Activated T-helper 2 cell treated with anti-CD3 and anti-CD28 coated beads, Interferon-gamma antibody, Interleukin-2, Interleukin-4, amounts not matched to agents 10 μg/mL and 5 μg/mL and 100 μg/mL, durations not matched to agents 14 hours and 24 hours and 36 hours (primary cell): Measurements from ENCODE around the gene YWHAH. TPM values are rescaled to one million over a fixed set of nuclear protein-coding genes. Genes with fewer than 3 reads are reported as not detected.

Source experiments
- DNase-seq: peaks from one replicate; pipeline ENCODE4 v3.0.0; 2021; ENCODE audit warnings: low spot score
- H3K27ac Mint-ChIP-seq: one replicate; pipeline ENCODE4 v1.8.0; 2021; ENCODE audit warnings: mixed read lengths
- H3K27me3 Mint-ChIP-seq: one replicate; pipeline ENCODE4 v1.8.0; 2021; ENCODE audit warnings: low read depth, mixed read lengths
- H3K36me3 Mint-ChIP-seq: one replicate; pipeline ENCODE4 v1.8.0; 2021; ENCODE audit warnings: low read depth, mixed read lengths
- H3K4me1 Mint-ChIP-seq: one replicate; pipeline ENCODE4 v1.8.0; 2021; ENCODE audit warnings: low read depth, mixed read lengths
- H3K4me3 Mint-ChIP-seq: one replicate; pipeline ENCODE4 v1.8.0; 2021; ENCODE audit warnings: low read depth, mild to moderate bottlenecking, moderate library complexity, mixed read lengths
- H3K9me3 Mint-ChIP-seq: one replicate; pipeline ENCODE4 v1.8.0; 2021; ENCODE audit warnings: mixed read lengths
- intact Hi-C: fragments of 100-400 bp; cut with micrococcal nuclease; formaldehyde crosslinking; loops from one replicate; pipeline ENCODE4 v1.15.1; 2023
- total RNA-seq: library from RNA; stranded (reverse); gene quantifications from 2 replicates; pipeline ENCODE4 v1.2.3, GENCODE V29; 2022

Gene YWHAH
- total RNA-seq, 1 donor from 2014 or later = 150 TPM

GRCh38 chr22:31945443-31945855, 1.1 kb downstream of the YWHAH start:
- Mint-ChIP-seq H3K4me1 (peaks cover 25% of the 10 kb centered on the region), H3K36me3 (peaks cover 30% of the 10 kb centered on the region), H3K27me3 (no peaks in the 10 kb centered on the region), H3K9me3 (no peaks in the 10 kb centered on the region), H3K27ac (no peak overlapping the region), H3K4me3 (no peak overlapping the region)
- no peak for DNase-seq
- intact Hi-C loops = no loop called here

- Mint-ChIP-seq H3K27me3 (no peaks in the 10 kb centered on the region), H3K4me1 (peaks cover 31% of the 10 kb centered on the region), H3K4me3 (no peak overlapping the region), H3K9me3 (no peaks in the 10 kb centered on the region), H3K36me3 (peaks cover 37% of the 10 kb centered on the region), H3K27ac (no peak overlapping the region)
- no peak for DNase-seq
- intact Hi-C loops = no loop called here
These were observed 1.8 kb downstream of the YWHAH start for GRCh38 chr22:31945971-31946680.

GRCh38 chr22:31947296-31947695, 3.0 kb downstream of the YWHAH start:
- intact Hi-C loops = no loop called here
- peak; percentile 16 for DNase-seq
- peak overlapping the region; percentile 9 for H3K27ac Mint-ChIP-seq
- H3K4me3 Mint-ChIP-seq = peak overlapping the region; percentile 24
- H3K36me3 Mint-ChIP-seq = peaks cover 49% of the 10 kb centered on the region
- peaks cover 41% of the 10 kb centered on the region for H3K4me1 Mint-ChIP-seq
- no peaks in the 10 kb centered on the region for H3K27me3 Mint-ChIP-seq
- no peaks in the 10 kb centered on the region for H3K9me3 Mint-ChIP-seq

GRCh38 chr22:31948002-31948401, 3.7 kb downstream of the YWHAH start:
- H3K4me1 Mint-ChIP-seq = peaks cover 43% of the 10 kb centered on the region
- no peak for DNase-seq
- no peak overlapping the region for H3K27ac Mint-ChIP-seq
- peaks cover 50% of the 10 kb centered on the region for H3K36me3 Mint-ChIP-seq
- no peak overlapping the region for H3K4me3 Mint-ChIP-seq
- H3K9me3 Mint-ChIP-seq = no peaks in the 10 kb centered on the region
- intact Hi-C loops = no loop called here
- H3K27me3 Mint-ChIP-seq = no peaks in the 10 kb centered on the region

- peaks cover 58% of the 10 kb centered on the region for H3K4me1 Mint-ChIP-seq
- no peak overlapping the region for H3K4me3 Mint-ChIP-seq
- DNase-seq = no peak
- H3K36me3 Mint-ChIP-seq = peaks cover 69% of the 10 kb centered on the region
- no peak overlapping the region for H3K27ac Mint-ChIP-seq
- H3K27me3 Mint-ChIP-seq = no peaks in the 10 kb centered on the region
- no peaks in the 10 kb centered on the region for H3K9me3 Mint-ChIP-seq
- intact Hi-C loops = no loop called here
These were observed 5.9 kb downstream of the YWHAH start for GRCh38 chr22:31950226-31950625.

- no peaks in the 10 kb centered on the region for H3K9me3 Mint-ChIP-seq
- intact Hi-C loops = no loop called here
- peak overlapping the region; percentile 14 for H3K4me3 Mint-ChIP-seq
- H3K36me3 Mint-ChIP-seq = peaks cover 78% of the 10 kb centered on the region
- H3K27ac Mint-ChIP-seq = peak overlapping the region; percentile 87
- H3K27me3 Mint-ChIP-seq = no peaks in the 10 kb centered on the region
- DNase-seq = no peak
- H3K4me1 Mint-ChIP-seq = peaks cover 66% of the 10 kb centered on the region
These were observed 7.1 kb downstream of the YWHAH start for GRCh38 chr22:31951194-31952093.

GRCh38 chr22:31952094-31952401, 7.7 kb downstream of the YWHAH start:
- no peak overlapping the region for H3K4me3 Mint-ChIP-seq
- no peaks in the 10 kb centered on the region for H3K9me3 Mint-ChIP-seq
- intact Hi-C loops = no loop called here
- H3K36me3 Mint-ChIP-seq = peaks cover 84% of the 10 kb centered on the region
- no peak for DNase-seq
- peak overlapping the region; percentile 87 for H3K27ac Mint-ChIP-seq
- no peaks in the 10 kb centered on the region for H3K27me3 Mint-ChIP-seq
- peaks cover 66% of the 10 kb centered on the region for H3K4me1 Mint-ChIP-seq

GRCh38 chr22:31952472-31952871, 8.1 kb downstream of the YWHAH start:
- peaks cover 84% of the 10 kb centered on the region for H3K36me3 Mint-ChIP-seq
- intact Hi-C loops = no loop called here
- H3K4me1 Mint-ChIP-seq = peaks cover 62% of the 10 kb centered on the region
- DNase-seq = no peak
- H3K4me3 Mint-ChIP-seq = no peak overlapping the region
- no peaks in the 10 kb centered on the region for H3K27me3 Mint-ChIP-seq
- no peak overlapping the region for H3K27ac Mint-ChIP-seq
- no peaks in the 10 kb centered on the region for H3K9me3 Mint-ChIP-seq

- no peak overlapping the region for H3K27ac Mint-ChIP-seq
- intact Hi-C loops = no loop called here
- DNase-seq = no peak
- H3K36me3 Mint-ChIP-seq = peaks cover 84% of the 10 kb centered on the region
- peaks cover 61% of the 10 kb centered on the region for H3K4me1 Mint-ChIP-seq
- H3K9me3 Mint-ChIP-seq = no peaks in the 10 kb centered on the region
- no peaks in the 10 kb centered on the region for H3K27me3 Mint-ChIP-seq
- H3K4me3 Mint-ChIP-seq = no peak overlapping the region
These were observed 8.9 kb downstream of the YWHAH start for GRCh38 chr22:31953261-31953660.

GRCh38 chr22:31954535-31955523, 10.5 kb downstream of the YWHAH start:
- peaks cover 76% of the 10 kb centered on the region for H3K36me3 Mint-ChIP-seq
- no peak for DNase-seq
- H3K4me1 Mint-ChIP-seq = peaks cover 57% of the 10 kb centered on the region
- H3K27ac Mint-ChIP-seq = no peak overlapping the region
- no peaks in the 10 kb centered on the region for H3K27me3 Mint-ChIP-seq
- no peaks in the 10 kb centered on the region for H3K9me3 Mint-ChIP-seq
- intact Hi-C loops = no loop called here
- H3K4me3 Mint-ChIP-seq = no peak overlapping the region

- H3K27ac Mint-ChIP-seq = no peak overlapping the region
- H3K36me3 Mint-ChIP-seq = peaks cover 60% of the 10 kb centered on the region
- intact Hi-C loops = no loop called here
- peaks cover 46% of the 10 kb centered on the region for H3K4me1 Mint-ChIP-seq
- no peak overlapping the region for H3K4me3 Mint-ChIP-seq
- H3K9me3 Mint-ChIP-seq = no peaks in the 10 kb centered on the region
- no peak for DNase-seq
- no peaks in the 10 kb centered on the region for H3K27me3 Mint-ChIP-seq
These were observed 12.0 kb downstream of the YWHAH start for GRCh38 chr22:31956360-31956759.

GRCh38 chr22:31957970-31958594, 13.7 kb downstream of the YWHAH start:
- H3K4me1 Mint-ChIP-seq = peaks cover 33% of the 10 kb centered on the region
- peaks cover 2% of the 10 kb centered on the region for H3K27me3 Mint-ChIP-seq
- H3K9me3 Mint-ChIP-seq = no peaks in the 10 kb centered on the region
- peaks cover 49% of the 10 kb centered on the region for H3K36me3 Mint-ChIP-seq
- DNase-seq = no peak
- H3K27ac Mint-ChIP-seq = no peak overlapping the region
- intact Hi-C loops = no loop called here
- H3K4me3 Mint-ChIP-seq = no peak overlapping the region
